ENCODE measurements around the gene KCNJ3.

Gene KCNJ3

DNA sequence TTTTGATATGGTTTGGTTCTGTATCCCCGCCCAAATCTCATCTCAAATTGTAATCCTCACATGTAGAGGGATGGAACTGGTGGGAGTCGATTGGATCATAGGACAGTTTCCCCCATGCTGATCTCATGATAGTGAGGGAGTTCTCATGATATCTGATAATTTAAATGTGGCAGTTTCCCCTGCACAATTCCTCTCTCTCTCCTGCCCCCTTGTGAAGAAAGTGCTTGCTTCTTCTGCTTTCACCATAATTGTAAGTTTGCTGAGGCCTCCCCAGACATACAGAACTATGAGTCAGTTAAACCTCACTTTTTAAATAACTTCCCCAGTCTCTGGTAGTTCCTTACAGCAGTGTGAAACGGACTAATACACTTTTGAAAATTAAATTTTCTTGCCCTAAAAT, 12.3 kb upstream of the KCNJ3 start:
- H3K4me3 ChIP-seq (ENCODE audit: low read depth, low read length), result no peak overlapping the region

DNA sequence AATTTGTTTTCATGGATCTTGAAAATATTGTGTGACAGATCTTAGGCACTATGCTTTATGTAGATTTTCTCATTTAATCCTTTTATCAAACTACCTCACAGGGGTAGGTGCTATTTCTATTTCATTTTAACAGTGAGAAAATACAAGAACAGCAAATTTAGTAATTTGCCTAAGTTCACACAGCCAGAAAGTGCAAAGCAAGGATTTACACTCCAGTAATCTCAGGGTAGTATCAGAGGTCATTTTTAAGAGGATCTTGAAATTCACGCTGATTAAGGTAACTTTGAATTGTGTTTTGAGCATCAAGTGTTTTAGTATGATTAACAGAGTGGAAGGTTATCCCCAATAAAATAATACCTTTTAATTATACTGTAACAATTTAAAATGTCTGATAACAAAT, 10.1 kb upstream of the KCNJ3 start:
- Histone ChIP-seq H3K4me3 (ENCODE audit: low read depth, low read length) (no peak overlapping the region), H3K9me3 (ENCODE audit: control insufficient read depth, insufficient read depth, low read depth, low read length) (no peaks in the 10 kb centered on the region), H3K27ac (ENCODE audit: extremely low read depth, low read depth, low read length) (no peak overlapping the region), H3K36me3 (ENCODE audit: control insufficient read depth in 2 of 2, insufficient read depth in 1 of 2, low read length in 2 of 2) (no peaks in the 10 kb centered on the region), H3K4me1 (ENCODE audit: control insufficient read depth, insufficient read depth, low read length) (no peaks in the 10 kb centered on the region)
- CTCF ChIA-PET, result interaction anchor here (0.9 kb wide), 1 partner anchor 64 kb away, joined by 3 read pairs; no protein-coding TSS in a partner anchor
- POLR2A ChIA-PET, result no interaction called here
- TF ChIP-seq, protein P1, sequence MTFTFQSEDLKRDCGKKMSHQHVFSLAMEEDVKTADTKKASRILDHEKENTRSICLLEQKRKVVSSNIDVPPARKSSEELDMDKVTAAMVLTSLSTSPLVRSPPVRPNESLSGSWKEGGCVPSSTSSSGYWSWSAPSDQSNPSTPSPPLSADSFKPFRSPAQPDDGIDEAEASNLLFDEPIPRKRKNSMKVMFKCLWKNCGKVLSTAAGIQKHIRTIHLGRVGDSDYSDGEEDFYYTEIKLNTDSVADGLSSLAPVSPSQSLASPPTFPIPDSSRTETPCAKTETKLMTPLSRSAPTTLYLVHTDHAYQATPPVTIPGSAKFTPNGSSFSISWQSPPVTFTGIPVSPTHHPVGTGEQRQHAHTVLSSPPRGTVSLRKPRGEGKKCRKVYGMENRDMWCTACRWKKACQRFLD (tag by site-specific recombination; IDR thresholded peaks at IDR 0.05), result no peak
- no peak for TF ChIP-seq ZNF514 (tag by site-specific recombination; IDR thresholded peaks at IDR 0.05)
- TF ChIP-seq ZNF341 (tag by site-specific recombination; IDR thresholded peaks at IDR 0.05; ENCODE audit: low read depth), result no peak
- TF ChIP-seq ZFP41 (tag by site-specific recombination; IDR thresholded peaks at IDR 0.05; ENCODE audit: borderline replicate concordance), result no peak
- TF ChIP-seq ZNF302 (tag by site-specific recombination; IDR thresholded peaks at IDR 0.05; ENCODE audit: low read depth), result no peak

More for the DNA sequence above, 12.3 kb upstream of the KCNJ3 start:
- POLR2A ChIA-PET, result no interaction called here
- CTCF ChIA-PET, result no interaction called here
- TF ChIP-seq GFI1B (tag by site-specific recombination; IDR thresholded peaks at IDR 0.05) (no peak), ZNF146 (tag by site-specific recombination; IDR thresholded peaks at IDR 0.05) (no peak), ZNF416 (tag by site-specific recombination; IDR thresholded peaks at IDR 0.05) (no peak), ZNF645 (tag by site-specific recombination; IDR thresholded peaks at IDR 0.05) (no peak), KLF10 (tag by site-specific recombination; IDR thresholded peaks at IDR 0.05) (no peak), ZSCAN4 (tag by site-specific recombination; IDR thresholded peaks at IDR 0.05) (no peak), ZNF654 (tag by site-specific recombination; IDR thresholded peaks at IDR 0.05; ENCODE audit: low read depth) (no peak)
- TF ChIP-seq, protein P2, sequence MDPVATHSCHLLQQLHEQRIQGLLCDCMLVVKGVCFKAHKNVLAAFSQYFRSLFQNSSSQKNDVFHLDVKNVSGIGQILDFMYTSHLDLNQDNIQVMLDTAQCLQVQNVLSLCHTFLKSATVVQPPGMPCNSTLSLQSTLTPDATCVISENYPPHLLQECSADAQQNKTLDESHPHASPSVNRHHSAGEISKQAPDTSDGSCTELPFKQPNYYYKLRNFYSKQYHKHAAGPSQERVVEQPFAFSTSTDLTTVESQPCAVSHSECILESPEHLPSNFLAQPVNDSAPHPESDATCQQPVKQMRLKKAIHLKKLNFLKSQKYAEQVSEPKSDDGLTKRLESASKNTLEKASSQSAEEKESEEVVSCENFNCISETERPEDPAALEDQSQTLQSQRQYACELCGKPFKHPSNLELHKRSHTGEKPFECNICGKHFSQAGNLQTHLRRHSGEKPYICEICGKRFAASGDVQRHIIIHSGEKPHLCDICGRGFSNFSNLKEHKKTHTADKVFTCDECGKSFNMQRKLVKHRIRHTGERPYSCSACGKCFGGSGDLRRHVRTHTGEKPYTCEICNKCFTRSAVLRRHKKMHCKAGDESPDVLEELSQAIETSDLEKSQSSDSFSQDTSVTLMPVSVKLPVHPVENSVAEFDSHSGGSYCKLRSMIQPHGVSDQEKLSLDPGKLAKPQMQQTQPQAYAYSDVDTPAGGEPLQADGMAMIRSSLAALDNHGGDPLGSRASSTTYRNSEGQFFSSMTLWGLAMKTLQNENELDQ (tag by site-specific recombination; IDR thresholded peaks at IDR 0.05; ENCODE audit: low read depth), result no peak
- Histone ChIP-seq H3K4me1 (ENCODE audit: control insufficient read depth, insufficient read depth, low read length) (no peaks in the 10 kb centered on the region), H3K27ac (ENCODE audit: extremely low read depth, low read depth, low read length) (no peak overlapping the region), H3K36me3 (ENCODE audit: control insufficient read depth in 2 of 2, insufficient read depth in 1 of 2, low read length in 2 of 2) (no peaks in the 10 kb centered on the region), H3K9me3 (ENCODE audit: control insufficient read depth, insufficient read depth, low read depth, low read length) (no peaks in the 10 kb centered on the region)

GRCh38 chr2:154689158-154689557, 9.3 kb upstream of the KCNJ3 start:
- ChIA-PET POLR2A (no interaction called here), CTCF (no interaction called here)
- Histone ChIP-seq H3K27ac (ENCODE audit: extremely low read depth, low read depth, low read length) (no peak overlapping the region), H3K4me1 (ENCODE audit: control insufficient read depth, insufficient read depth, low read length) (no peaks in the 10 kb centered on the region), H3K36me3 (ENCODE audit: control insufficient read depth in 2 of 2, insufficient read depth in 1 of 2, low read length in 2 of 2) (no peaks in the 10 kb centered on the region), H3K9me3 (ENCODE audit: control insufficient read depth, insufficient read depth, low read depth, low read length) (no peaks in the 10 kb centered on the region), H3K4me3 (ENCODE audit: low read depth, low read length) (no peak overlapping the region)
- TF ChIP-seq ZBTB7A (tag by site-specific recombination; IDR thresholded peaks at IDR 0.05; ENCODE audit: low read depth) (no peak), ZNF692 (tag by site-specific recombination; IDR thresholded peaks at IDR 0.05) (no peak), ZNF324 (tag by site-specific recombination; IDR thresholded peaks at IDR 0.05) (no peak), REPIN1 (tag by site-specific recombination; IDR thresholded peaks at IDR 0.05; ENCODE audit: low read depth) (no peak), ZNF623 (tag by site-specific recombination; IDR thresholded peaks at IDR 0.05) (no peak), ZBTB1 (tag by site-specific recombination; IDR thresholded peaks at IDR 0.05) (no peak), ZNF555 (tag by site-specific recombination; conservative IDR thresholded peaks at IDR 0.05) (no peak)
- TF ChIP-seq, protein P1 (tag by site-specific recombination; IDR thresholded peaks at IDR 0.05), result no peak
- TF ChIP-seq, protein P3, sequence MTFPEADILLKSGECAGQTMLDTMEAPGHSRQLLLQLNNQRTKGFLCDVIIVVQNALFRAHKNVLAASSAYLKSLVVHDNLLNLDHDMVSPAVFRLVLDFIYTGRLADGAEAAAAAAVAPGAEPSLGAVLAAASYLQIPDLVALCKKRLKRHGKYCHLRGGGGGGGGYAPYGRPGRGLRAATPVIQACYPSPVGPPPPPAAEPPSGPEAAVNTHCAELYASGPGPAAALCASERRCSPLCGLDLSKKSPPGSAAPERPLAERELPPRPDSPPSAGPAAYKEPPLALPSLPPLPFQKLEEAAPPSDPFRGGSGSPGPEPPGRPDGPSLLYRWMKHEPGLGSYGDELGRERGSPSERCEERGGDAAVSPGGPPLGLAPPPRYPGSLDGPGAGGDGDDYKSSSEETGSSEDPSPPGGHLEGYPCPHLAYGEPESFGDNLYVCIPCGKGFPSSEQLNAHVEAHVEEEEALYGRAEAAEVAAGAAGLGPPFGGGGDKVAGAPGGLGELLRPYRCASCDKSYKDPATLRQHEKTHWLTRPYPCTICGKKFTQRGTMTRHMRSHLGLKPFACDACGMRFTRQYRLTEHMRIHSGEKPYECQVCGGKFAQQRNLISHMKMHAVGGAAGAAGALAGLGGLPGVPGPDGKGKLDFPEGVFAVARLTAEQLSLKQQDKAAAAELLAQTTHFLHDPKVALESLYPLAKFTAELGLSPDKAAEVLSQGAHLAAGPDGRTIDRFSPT (tag by site-specific recombination; IDR thresholded peaks at IDR 0.05), result no peak

Measured in HEK293 (cell line).